AG04449 (cell line): Measurements from ENCODE around the gene MRPS9.
A peak's percentile ranks its signal among the peaks of the same experiment; 100 is the strongest.

ENCODE experiments used
- CTCF ChIA-PET: fragments of 350-600 bp; formaldehyde crosslinking; extraction: SDS; loops from one replicate; lab custom pipeline; 2021; ENCODE audit warnings: antibody characterized with exemption; lab: Yijun Ruan, JAX
- POLR2A ChIA-PET: fragments of 400-600, 350-600 bp; formaldehyde crosslinking; extraction: SDS; loops from one replicate; lab custom pipeline; 2020; ENCODE audit warnings: antibody characterized with exemption, inconsistent platforms; lab: Yijun Ruan, JAX
- DNase-seq: peaks from one replicate; pipeline ENCODE4 v3.0.0-alpha.2; 2010; ENCODE audit warnings: low read depth, low spot score
- H3K4me3 ChIP-seq: 2 replicates; pipeline ENCODE4 v1.5.1; 2011; ENCODE audit warnings: low read depth, mild to moderate bottlenecking, control low read depth, low read length
- TF ChIP-seq, protein P1 (sequence below): IDR thresholded peaks from one replicate; pipeline ENCODE4 v1.5.1; 2011; ENCODE audit warnings: mild to moderate bottlenecking, moderate library complexity, low read length, control low read depth, inconsistent platforms; ENCODE audit not compliant: insufficient read depth; ENCODE audit errors: missing control alignments

The MRPS9 gene

DNA sequence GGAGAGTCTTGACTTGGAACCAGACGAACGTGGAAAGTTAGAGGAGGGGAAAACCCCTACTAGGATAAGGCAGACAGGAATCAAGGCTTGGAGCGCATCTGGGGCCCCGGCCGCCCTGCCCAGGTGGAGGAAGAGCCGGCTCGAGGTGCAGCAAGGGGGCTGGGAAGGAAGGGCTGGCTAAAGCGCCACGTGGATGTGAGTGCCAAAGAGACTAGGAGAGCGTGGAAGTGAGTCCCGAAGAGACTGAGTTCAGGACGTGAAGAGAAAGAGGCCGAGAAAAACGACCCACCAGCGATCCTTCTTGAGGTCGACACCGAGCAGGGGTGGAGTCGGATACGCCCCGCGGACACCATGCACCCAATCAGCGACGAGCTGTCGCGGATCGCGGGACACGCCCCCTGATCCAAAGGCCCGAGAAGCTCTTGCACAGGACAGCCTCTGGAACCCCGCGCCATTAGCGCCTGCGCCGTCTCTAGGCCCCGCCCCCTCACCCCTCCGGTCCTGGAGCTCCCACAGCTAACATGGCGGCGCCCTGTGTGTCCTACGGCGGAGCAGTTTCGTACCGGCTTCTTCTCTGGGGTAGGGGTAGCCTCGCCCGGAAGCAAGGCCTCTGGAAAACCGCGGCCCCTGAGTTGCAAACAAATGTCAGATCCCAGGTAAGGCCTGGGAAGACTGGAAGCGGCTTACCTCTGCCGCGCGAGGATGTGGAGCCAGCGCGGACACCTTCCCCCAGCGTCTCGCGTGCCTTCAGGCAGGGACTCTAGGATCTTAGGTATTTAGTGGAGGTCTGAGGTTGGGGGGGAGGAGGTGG is at the start of gene MRPS9:
Gene MRPS9, plus strand, starts transcription at position 498 of the 811 bp plus-strand sequence. Its CDS starts 24 bp downstream, at position 522.
- DNase-seq, result peak; percentile 80
- ChIA-PET POLR2A (interaction anchor here (0.5 to 0.7 kb wide), 3 partner anchors 62 to 286 kb away, joined by 3 to 4 read pairs (median 3); no protein-coding TSS in a partner anchor), CTCF (interaction anchor here (1.0 kb wide), 1 partner anchor 198 kb away, joined by 3 read pairs; no protein-coding TSS in a partner anchor)
- peak within 1 kb of the TSS; percentile 84 for H3K4me3 ChIP-seq
- TF ChIP-seq, protein P1, sequence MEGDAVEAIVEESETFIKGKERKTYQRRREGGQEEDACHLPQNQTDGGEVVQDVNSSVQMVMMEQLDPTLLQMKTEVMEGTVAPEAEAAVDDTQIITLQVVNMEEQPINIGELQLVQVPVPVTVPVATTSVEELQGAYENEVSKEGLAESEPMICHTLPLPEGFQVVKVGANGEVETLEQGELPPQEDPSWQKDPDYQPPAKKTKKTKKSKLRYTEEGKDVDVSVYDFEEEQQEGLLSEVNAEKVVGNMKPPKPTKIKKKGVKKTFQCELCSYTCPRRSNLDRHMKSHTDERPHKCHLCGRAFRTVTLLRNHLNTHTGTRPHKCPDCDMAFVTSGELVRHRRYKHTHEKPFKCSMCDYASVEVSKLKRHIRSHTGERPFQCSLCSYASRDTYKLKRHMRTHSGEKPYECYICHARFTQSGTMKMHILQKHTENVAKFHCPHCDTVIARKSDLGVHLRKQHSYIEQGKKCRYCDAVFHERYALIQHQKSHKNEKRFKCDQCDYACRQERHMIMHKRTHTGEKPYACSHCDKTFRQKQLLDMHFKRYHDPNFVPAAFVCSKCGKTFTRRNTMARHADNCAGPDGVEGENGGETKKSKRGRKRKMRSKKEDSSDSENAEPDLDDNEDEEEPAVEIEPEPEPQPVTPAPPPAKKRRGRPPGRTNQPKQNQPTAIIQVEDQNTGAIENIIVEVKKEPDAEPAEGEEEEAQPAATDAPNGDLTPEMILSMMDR, result no peak

DNA sequence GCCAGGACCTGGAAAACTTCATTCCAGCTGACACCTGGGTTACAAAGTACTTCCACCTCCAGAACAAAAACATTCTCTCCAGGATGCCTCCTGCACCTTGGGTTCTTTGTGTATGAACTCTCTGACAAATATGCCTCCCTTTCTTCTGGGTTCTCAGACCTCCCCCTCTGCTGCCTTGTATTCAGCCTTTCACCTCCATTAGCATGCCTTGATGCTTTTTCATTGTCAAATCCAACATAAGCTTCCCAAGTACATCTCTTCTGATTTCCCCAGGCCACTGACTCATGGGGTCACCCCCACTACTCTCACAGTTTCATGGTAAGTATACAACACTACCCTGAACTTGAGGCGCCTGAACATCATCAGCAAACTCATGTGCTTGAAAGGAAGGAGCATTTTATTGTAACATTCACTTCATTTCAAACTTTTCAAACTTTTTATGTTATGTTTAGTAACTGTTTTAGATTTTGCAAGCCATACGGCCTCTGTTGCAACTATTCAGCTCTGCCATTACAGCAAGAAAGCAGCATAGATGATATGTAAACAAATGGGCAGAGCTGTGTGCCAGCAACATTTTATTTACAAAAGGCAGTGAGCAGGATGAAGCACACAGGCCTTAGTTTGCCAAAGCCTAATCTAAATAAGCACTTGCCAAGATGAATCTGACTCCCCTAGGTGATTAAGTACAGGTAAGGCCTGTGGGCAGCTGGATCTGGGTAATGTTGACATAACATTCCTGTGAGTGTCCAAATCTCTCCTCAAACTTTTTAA is 32.5 kb upstream of the MRPS9 start:
- ChIA-PET POLR2A (no interaction called here), CTCF (no interaction called here)
- H3K4me3 ChIP-seq, result no peak overlapping the region
- no peak for DNase-seq
- TF ChIP-seq, protein P1, result no peak

DNA sequence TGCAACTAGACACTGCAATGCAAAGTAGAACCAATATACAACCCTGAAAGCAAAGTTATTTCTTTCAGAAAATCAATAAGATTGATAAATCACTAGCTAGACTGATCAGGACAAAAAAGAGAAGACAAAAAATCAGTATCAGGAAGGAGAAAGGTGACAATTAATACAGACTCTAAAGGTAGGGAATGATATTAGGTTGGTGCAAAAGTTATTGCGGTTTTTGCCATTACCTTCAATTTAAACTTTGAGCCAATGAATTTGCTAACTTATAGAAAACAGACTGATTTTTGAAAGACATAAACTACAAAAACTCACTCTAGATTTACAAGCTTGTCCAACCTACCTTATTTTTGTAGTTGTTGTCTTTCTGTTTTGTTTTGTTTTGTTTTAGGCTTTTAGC is 30.5 kb upstream of the MRPS9 start:
- H3K4me3 ChIP-seq, result no peak overlapping the region
- DNase-seq, result no peak
- TF ChIP-seq, protein P1, result no peak
- ChIA-PET POLR2A (no interaction called here), CTCF (interaction anchor here (1.0 kb wide), 1 partner anchor 107 kb away, joined by 3 read pairs; no protein-coding TSS in a partner anchor)

DNA sequence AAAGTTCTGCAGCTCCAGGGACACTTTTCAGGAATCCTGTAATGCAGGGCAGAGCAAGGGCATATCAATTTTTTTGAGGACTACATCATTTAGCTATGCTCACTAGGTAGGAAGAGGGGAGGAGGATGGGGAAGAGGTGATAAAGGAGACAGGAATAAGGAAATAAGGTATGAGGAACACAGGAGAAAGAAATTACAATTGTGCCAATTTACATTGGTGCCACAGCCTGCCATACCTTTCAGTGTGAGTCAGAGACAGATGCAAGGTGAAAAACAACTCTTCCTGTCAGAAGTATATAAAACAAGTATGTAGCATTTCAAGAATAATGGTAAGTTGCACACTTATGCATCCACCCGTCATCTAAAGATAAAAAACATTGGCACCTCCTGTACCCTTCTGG is 5.4 kb upstream of the MRPS9 start:
- no peak for DNase-seq
- POLR2A ChIA-PET, result no interaction called here

DNA sequence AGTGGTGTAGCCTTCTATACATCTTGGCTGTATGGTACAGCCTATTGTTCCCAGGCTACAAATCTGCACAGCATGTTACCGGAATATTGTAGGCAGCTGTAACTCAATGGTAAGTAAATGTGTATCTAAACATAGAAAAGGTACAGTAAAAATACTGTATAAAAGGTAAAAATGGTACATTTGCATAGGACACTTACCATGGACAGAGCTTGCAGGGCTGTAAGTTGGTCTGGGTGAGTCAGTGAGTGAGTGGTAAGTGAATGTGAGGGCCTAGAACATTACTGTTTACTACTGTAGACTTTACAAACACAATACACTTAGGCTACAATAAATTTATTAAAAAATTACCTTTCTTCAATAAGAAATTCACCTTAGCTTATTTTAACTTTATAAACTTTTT is 3.7 kb upstream of the MRPS9 start:
- no peak for DNase-seq
- TF ChIP-seq, protein P1, result no peak
- ChIA-PET POLR2A (no interaction called here), CTCF (no interaction called here)
- no peak overlapping the region for H3K4me3 ChIP-seq

More for the DNA sequence above, 5.4 kb upstream of the MRPS9 start:
- no peak overlapping the region for H3K4me3 ChIP-seq
- TF ChIP-seq, protein P1, result no peak
- CTCF ChIA-PET, result no interaction called here
